ENCODE measurements around the gene SLC35F4.

SLC35F4 gene

GRCh38 chr14:57533214-57533613 lies 332.7 kb downstream of the SLC35F4 start:
- peak; percentile 45 for DNase-seq (ENCODE audit: low read depth, low spot score)

- no peak for DNase-seq (ENCODE audit: low read depth, low spot score)
These were observed 335.3 kb downstream of the SLC35F4 start for GRCh38 chr14:57530571-57530970.

DNA sequence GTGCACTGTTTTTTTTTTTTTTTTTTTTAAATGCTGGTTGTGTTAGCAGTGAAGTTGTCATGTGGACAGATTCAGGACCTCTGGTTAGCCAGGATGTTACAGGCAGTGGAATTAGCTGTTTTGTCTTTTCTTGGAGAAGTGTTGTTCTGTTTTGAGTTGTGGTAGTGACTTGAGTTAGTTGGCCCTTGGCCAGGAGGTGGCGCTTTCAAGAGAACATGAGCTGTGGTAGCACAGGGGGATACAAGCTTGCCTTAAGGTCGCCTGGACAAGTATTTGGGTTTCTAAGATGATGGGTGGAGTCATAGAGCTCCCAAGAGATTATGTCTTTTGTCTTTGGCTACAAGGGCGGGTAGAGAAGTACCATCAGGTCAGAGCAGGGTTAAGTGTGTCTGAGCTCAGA lies 338.9 kb downstream of the SLC35F4 start:
- DNase-seq (ENCODE audit: low read depth, low spot score) = peak; percentile 43

GRCh38 chr14:57519043-57519442 lies 346.8 kb downstream of the SLC35F4 start:
- DNase-seq (ENCODE audit: low read depth, low spot score) = no peak

All from ELF-1 (cell line).